Activated T-cell treated with anti-CD3 and anti-CD28 coated beads, Interleukin-2, amount 50 U/mL, for 72 hours (primary cell): ENCODE results near the gene MYBBP1A. TPM values are rescaled to one million over a fixed set of nuclear protein-coding genes. Genes with fewer than 3 reads are reported as not detected.

ENCODE experiments used
- ATAC-seq, 2 donors: fragments of 150-1000 bp; cut with Tn5 transposase; replicated peaks in 1 of 2; 2 replicates each; pipeline ENCODE4 v1.10.0; 2021; ENCODE audit warnings: moderate library complexity in 2 of 2, mild to moderate bottlenecking in 1 of 2
- DNase-seq, 2 donors: peaks; one replicate each; pipeline ENCODE4 v3.0.0; 2021 to 2022; ENCODE audit warnings: mixed read lengths in 1 of 2
- H3K27ac Mint-ChIP-seq: one replicate; pipeline ENCODE4 v1.8.0; 2022; ENCODE audit warnings: mild to moderate bottlenecking, moderate library complexity, mixed read lengths
- H3K27me3 Mint-ChIP-seq: one replicate; pipeline ENCODE4 v1.8.0; 2022; ENCODE audit warnings: low read depth, mixed read lengths
- H3K36me3 Mint-ChIP-seq, 2 donors: one replicate each; pipeline ENCODE4 v1.8.0; 2022; ENCODE audit warnings: mixed read lengths in 2 of 2, mild to moderate bottlenecking in 1 of 2; ENCODE audit not compliant: insufficient read depth in 2 of 2
- H3K4me1 Mint-ChIP-seq: one replicate; pipeline ENCODE4 v1.8.0; 2022; ENCODE audit warnings: low read depth, mixed read lengths
- H3K4me3 Mint-ChIP-seq, 2 donors: one replicate each; pipeline ENCODE4 v1.8.0; 2022; ENCODE audit warnings: mild to moderate bottlenecking in 2 of 2, mixed read lengths in 2 of 2, moderate library complexity in 2 of 2
- H3K9me3 Mint-ChIP-seq, 2 donors: one replicate each; pipeline ENCODE4 v1.8.0; 2022; ENCODE audit warnings: mixed read lengths in 2 of 2
- total RNA-seq, 2 donors: library from RNA; stranded (reverse); gene quantifications; one replicate each; pipeline ENCODE4 v1.2.3, GENCODE V29; 2022

Gene MYBBP1A
- total RNA-seq, 2 donors from 2014 or later = 44.5 to 55.7 TPM

DNA sequence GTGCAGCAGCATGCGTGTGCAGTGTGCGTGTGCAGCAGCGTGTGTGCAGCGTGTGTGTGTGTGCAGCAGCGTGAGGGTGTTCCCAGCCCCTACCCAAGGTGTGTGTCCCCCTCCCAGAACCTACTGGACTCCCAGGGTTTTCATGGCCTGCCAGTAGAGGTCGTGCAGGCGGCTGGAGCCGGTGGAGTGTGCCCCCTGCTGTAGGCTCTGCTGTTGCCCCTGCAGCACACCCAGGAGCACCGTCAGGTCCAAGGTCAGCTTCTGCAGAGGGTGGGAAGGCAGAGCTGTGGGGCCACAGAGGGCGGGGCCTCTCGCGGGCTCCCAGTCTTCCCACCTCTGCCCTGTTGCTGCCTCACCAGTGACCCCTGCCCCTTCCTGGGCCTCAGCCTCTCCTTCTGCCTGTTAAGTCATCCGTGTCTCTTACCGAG, 14.9 kb downstream of the MYBBP1A start:
- Mint-ChIP-seq H3K9me3 (no peaks in the 10 kb centered on the region), H3K36me3 (peaks cover 0 to 10% of the 10 kb centered on the region in 2 donors), H3K27ac (no peak overlapping the region), H3K4me1 (no peaks in the 10 kb centered on the region), H3K4me3 (no peak overlapping the region), H3K27me3 (no peaks in the 10 kb centered on the region)
- DNase-seq = no peak
- no peak for ATAC-seq

- H3K27me3 Mint-ChIP-seq = no peaks in the 10 kb centered on the region
- no peak overlapping the region for H3K4me3 Mint-ChIP-seq
- H3K27ac Mint-ChIP-seq = no peak overlapping the region
- DNase-seq (no peak), ATAC-seq (no peak)
- no peaks in the 10 kb centered on the region for H3K9me3 Mint-ChIP-seq
- H3K4me1 Mint-ChIP-seq = no peaks in the 10 kb centered on the region
- peaks cover 0 to 8% of the 10 kb centered on the region in 2 donors for H3K36me3 Mint-ChIP-seq
Observed at GRCh38 chr17:4539576-4540223, 15.5 kb downstream of the MYBBP1A start.

- Mint-ChIP-seq H3K27me3 (no peaks in the 10 kb centered on the region), H3K27ac (no peak overlapping the region), H3K36me3 (peaks cover 0 to 8% of the 10 kb centered on the region in 2 donors), H3K4me3 (no peak overlapping the region), H3K9me3 (no peaks in the 10 kb centered on the region), H3K4me1 (no peaks in the 10 kb centered on the region)
- ATAC-seq = no peak
- no peak for DNase-seq
Observed at GRCh38 chr17:4539025-4539424, 16.2 kb downstream of the MYBBP1A start.

GRCh38 chr17:4538236-4539002, 16.8 kb downstream of the MYBBP1A start:
- Mint-ChIP-seq H3K27ac (no peak overlapping the region), H3K4me1 (no peaks in the 10 kb centered on the region), H3K36me3 (peaks cover 0 to 8% of the 10 kb centered on the region in 2 donors), H3K27me3 (no peaks in the 10 kb centered on the region), H3K9me3 (no peaks in the 10 kb centered on the region), H3K4me3 (no peak overlapping the region)
- DNase-seq (no peak), ATAC-seq (no peak)

- Mint-ChIP-seq H3K27ac (no peak overlapping the region), H3K9me3 (no peaks in the 10 kb centered on the region), H3K4me1 (no peaks in the 10 kb centered on the region), H3K27me3 (no peaks in the 10 kb centered on the region), H3K36me3 (peaks cover 0 to 8% of the 10 kb centered on the region in 2 donors), H3K4me3 (no peak overlapping the region)
- ATAC-seq (no peak), DNase-seq (no peak)
Observed at GRCh38 chr17:4537451-4538235, 17.5 kb downstream of the MYBBP1A start.

GRCh38 chr17:4536742-4537411, 18.3 kb downstream of the MYBBP1A start:
- no peaks in the 10 kb centered on the region for H3K9me3 Mint-ChIP-seq
- H3K27ac Mint-ChIP-seq = no peak overlapping the region
- peaks cover 0 to 5% of the 10 kb centered on the region in 2 donors for H3K36me3 Mint-ChIP-seq
- H3K4me3 Mint-ChIP-seq = no peak overlapping the region
- ATAC-seq = no peak
- no peaks in the 10 kb centered on the region for H3K4me1 Mint-ChIP-seq
- DNase-seq = no peak
- peaks cover 5% of the 10 kb centered on the region for H3K27me3 Mint-ChIP-seq

DNA sequence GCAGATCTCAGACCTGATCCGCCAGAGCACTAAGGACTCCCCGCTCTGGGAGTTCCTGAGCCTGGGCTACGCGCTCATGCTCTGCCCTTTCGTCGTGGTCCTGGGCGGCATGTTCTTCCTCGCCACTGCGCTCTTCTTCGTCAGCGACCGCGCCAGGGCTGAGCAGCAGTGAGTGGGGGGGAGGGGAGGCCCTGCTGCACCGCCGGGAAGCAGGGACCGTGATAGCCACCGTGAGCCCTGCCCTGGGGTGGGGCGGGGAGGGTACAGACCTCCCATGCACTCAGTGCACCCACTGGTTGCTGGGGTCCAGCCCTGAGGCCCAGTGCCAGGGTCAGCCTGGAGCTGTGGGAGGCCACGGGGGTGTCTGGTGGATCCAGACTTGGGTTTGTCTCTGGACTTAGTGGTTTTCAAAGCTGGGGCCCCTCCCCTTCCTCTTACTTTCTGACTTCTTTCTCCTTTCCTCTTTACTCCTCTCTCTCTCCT, 18.9 kb downstream of the MYBBP1A start:
- Mint-ChIP-seq H3K27me3 (peaks cover 7% of the 10 kb centered on the region), H3K9me3 (no peaks in the 10 kb centered on the region), H3K36me3 (peaks cover 0 to 5% of the 10 kb centered on the region in 2 donors), H3K4me1 (no peaks in the 10 kb centered on the region), H3K27ac (no peak overlapping the region), H3K4me3 (no peak overlapping the region)
- no peak for ATAC-seq
- DNase-seq = no peak

GRCh38 chr17:4535667-4536258, 19.4 kb downstream of the MYBBP1A start:
- H3K9me3 Mint-ChIP-seq = no peaks in the 10 kb centered on the region
- H3K27me3 Mint-ChIP-seq = peaks cover 7% of the 10 kb centered on the region
- DNase-seq (no peak), ATAC-seq (no peak)
- peaks cover 0 to 4% of the 10 kb centered on the region in 2 donors for H3K36me3 Mint-ChIP-seq
- H3K4me3 Mint-ChIP-seq = no peak overlapping the region
- H3K4me1 Mint-ChIP-seq = no peaks in the 10 kb centered on the region
- H3K27ac Mint-ChIP-seq = no peak overlapping the region

- no peak for DNase-seq
- ATAC-seq = no peak
Observed at GRCh38 chr17:4534928-4535666, 20.1 kb downstream of the MYBBP1A start.

GRCh38 chr17:4534515-4534914, 20.7 kb downstream of the MYBBP1A start:
- H3K4me3 Mint-ChIP-seq = no peak overlapping the region
- H3K4me1 Mint-ChIP-seq = no peaks in the 10 kb centered on the region
- no peak overlapping the region for H3K27ac Mint-ChIP-seq

More at GRCh38 chr17:4534928-4535666, 20.1 kb downstream of the MYBBP1A start:
- no peak overlapping the region for H3K4me3 Mint-ChIP-seq
- no peak overlapping the region for H3K27ac Mint-ChIP-seq
- no peaks in the 10 kb centered on the region for H3K9me3 Mint-ChIP-seq
- peaks cover 7% of the 10 kb centered on the region for H3K27me3 Mint-ChIP-seq
- H3K36me3 Mint-ChIP-seq = peaks cover 0 to 4% of the 10 kb centered on the region in 2 donors
- H3K4me1 Mint-ChIP-seq = no peaks in the 10 kb centered on the region

DNA sequence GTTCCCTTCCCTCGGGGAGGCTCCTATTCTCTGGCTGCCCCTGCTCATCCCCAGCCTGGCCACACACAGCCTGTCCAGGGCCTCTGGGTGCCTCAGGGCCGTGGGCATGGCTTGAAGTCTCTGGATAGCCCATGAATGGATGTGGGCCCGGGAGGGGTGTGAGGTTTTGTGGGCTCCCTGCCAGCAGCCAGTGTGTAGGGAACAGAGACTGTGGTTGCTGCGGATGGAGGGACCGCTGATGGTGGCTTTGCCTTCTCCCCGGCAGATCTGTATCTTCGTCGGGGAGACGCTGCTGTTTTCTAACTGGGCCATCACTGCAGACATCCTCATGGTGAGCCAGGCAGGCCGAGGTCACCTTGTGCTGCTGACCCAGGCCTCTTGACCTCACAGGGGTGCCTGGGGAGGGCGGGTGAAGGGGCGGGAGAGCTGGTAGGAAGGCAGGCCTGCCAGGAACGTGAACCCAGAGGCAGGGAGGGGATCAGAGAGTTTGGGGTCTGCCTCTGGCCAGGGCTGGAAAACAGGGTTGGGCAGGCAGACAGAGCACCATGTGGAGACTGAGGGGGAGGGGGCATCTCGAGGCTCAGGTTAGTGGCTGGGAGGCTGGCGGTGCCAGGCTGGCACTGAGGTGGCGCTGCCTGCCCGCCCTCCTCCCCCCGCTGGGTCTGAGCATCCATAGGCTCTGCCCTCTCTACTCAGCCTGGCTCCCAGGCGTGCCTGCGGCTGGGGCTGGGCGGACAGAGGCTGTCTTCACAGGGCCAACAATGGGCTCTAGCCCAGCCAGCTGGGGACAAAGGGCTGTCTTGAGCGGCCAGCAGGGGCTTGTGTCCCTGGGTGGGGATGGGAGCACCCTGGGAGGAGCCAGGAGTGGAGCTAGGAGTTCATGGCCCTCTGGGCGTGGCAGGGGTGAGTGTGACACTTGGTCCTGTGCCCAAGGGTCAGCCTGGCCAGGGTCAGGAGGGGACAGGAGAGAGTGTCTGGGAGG, 21.4 kb downstream of the MYBBP1A start:
- H3K9me3 Mint-ChIP-seq = no peaks in the 10 kb centered on the region
- H3K4me1 Mint-ChIP-seq = no peaks in the 10 kb centered on the region
- H3K4me3 Mint-ChIP-seq = no peak overlapping the region
- no peaks in the 10 kb centered on the region for H3K36me3 Mint-ChIP-seq
- DNase-seq (no peak), ATAC-seq (peak in 1 of 2 donors; percentile 14)
- no peak overlapping the region for H3K27ac Mint-ChIP-seq
- H3K27me3 Mint-ChIP-seq = peaks cover 7% of the 10 kb centered on the region

More at GRCh38 chr17:4534515-4534914, 20.7 kb downstream of the MYBBP1A start:
- ATAC-seq (no peak), DNase-seq (no peak)
- Mint-ChIP-seq H3K27me3 (peaks cover 7% of the 10 kb centered on the region), H3K9me3 (no peaks in the 10 kb centered on the region), H3K36me3 (no peaks in the 10 kb centered on the region)
